GM18520 (cell line): ENCODE data around the gene DYNLT1.
"Not testable (repeated sequence)": the region's sequence is repeated elsewhere in the genome, so short reads cannot be mapped to it uniquely, and the experiment has no call there.

Experiments
- ATAC-seq: cut with Tn5 transposase; IDR thresholded peaks from one replicate; pipeline ENCODE4 v1.9.1; 2021; ENCODE audit not compliant: unreplicated experiment

The DYNLT1 gene

DNA sequence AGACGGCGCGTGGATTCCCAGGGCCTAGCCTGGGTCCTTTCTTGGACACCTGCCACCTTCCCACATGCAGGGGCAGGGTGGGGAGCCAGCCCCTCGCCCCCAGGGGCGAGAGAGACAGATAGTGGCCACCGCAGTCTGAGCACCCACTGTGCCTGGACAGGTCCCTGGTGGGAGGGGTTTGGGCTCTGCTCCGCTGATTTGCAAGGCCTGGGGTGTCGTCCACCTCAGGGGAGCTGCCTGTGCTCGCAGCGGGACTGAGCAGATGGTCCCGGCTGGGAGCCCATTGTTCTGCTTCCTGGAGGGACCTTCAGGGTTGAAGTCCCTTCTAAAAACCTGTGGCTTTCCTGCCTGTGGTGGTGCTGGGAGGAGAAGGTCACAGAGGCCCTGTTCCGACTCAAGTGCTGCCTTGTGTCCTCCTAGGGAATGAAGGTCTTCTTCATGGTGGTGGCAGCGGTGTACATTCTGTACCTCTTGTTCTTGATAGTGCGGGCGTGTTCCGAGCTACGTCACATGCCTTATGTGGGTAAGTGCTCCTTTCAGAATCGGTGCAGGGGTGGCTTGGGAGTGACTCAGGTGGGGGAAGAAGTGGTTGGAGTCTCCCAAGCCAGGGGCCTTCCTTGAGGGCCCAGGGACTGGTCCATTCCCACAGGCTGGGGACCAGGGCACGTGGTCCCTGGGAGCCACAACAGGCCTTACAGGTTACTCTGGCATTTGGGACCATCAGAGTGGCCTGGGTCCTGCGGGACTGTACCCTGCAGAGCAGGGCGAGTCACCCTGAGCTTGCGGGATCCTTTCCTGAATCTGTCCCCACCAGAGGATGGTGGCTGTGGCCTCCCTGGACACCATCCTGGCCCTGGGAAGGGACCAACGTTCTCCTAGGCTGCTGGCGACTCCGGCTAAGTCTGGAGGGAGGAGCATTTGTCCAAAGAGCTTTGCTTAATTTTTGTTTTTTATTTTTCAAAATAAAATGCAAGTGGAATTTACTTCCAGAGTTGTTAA is 19.6 kb downstream of the DYNLT1 start:
- no peak for ATAC-seq

DNA sequence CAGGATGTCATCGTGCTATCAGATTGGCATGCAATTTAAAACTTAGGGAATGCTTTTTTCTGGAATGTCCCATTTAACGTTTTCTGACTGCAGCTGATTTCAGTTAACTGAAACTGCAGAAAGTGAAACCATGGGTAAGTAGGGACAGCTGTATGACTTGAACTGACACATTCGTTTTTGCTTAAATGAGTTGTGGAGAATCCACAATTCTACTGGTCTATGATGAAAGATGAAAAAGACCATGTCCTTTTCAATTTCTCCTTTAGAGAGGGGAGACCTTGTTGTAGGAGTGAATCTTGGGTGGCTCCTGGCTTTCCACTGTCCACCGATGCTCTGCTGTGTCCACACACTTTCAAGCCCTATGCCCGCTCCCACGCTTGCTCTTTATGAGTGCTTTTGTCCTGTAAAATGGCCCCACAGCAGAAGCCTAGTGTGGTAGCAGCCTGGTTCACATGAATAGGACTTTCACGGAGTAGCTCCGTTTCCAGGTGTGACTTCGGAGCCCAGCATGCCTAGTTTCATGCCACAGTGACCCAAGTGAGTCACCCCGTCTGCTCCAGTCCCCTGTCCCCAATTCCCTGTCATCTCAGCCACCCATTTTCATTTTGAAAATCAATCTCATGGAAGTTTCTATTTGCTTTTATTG is 21.9 kb downstream of the DYNLT1 start:
- no peak for ATAC-seq

DNA sequence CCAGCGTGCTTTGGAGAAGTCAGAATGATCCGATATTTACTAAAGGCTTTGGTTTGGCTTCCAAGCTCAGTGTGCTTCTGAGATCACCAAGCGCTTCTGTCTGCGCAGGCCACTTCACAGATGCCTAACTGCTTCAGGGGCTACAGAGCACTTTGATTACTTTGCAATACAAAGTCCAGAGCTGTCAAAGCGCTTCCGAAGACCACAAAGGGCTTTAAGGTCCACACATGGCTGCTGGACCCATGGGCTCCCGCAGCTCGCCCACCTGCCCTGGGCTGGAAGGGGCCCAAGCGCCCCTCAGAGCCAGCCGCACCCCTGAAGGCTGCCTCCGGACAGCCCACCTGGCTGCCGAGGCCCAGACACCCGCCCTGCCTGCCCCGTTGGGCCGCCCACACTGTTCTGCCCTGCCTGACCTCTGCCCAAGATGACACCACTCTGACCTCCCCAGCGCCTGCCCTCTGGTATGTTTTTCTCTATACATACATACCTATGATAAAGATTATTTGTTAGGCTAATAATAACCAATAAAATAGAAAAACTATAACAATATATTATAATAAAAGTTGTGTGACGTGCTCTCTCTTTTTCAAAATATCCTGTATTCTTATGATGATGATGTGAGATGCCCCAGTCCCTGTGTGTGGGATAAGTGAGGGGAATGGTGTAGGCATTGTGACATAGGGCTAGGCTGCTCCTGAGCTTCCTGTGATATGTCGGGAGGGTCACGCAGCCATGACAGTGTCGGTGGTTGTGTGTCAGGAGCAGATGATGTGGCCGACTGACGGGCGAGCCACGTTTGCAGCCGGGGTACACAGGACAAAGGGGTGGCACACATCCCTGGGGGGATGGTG is 22.6 kb downstream of the DYNLT1 start:
- no peak for ATAC-seq

DNA sequence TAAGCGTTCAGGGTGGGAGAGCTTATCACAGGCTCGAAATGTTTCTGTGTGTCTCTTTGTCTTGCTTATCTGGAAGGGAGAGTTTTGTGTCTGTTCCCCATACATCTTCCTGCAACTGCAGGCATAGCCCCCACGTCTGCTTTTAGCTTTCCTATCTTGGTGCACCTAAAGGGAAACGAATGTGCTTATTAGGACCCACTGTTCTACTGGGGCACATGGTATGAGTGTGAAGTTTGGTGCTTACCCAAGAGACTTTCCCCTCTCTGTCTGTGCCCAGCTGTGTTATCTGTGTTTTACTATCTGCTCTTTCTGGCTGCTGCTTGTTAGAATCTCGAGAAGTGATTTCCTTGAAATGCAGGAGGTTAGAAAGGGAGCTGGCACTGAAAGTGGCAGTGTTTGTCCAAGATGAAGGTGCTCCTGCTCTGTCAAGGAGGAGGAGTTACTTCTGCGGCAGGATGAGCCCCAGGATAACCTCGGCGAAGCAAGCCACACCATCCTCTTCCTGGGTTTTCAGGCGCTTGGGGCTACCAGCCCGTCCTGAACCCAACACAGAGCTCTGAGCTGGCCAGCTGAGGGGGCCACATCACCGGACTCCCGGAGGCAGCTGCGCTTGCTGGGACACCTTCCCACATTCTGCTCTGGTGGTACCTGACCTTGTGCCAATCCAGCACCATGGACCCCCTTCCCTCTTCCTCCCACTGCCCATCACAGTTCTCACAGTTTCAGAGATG is 23.4 kb downstream of the DYNLT1 start:
- ATAC-seq = no peak

DNA sequence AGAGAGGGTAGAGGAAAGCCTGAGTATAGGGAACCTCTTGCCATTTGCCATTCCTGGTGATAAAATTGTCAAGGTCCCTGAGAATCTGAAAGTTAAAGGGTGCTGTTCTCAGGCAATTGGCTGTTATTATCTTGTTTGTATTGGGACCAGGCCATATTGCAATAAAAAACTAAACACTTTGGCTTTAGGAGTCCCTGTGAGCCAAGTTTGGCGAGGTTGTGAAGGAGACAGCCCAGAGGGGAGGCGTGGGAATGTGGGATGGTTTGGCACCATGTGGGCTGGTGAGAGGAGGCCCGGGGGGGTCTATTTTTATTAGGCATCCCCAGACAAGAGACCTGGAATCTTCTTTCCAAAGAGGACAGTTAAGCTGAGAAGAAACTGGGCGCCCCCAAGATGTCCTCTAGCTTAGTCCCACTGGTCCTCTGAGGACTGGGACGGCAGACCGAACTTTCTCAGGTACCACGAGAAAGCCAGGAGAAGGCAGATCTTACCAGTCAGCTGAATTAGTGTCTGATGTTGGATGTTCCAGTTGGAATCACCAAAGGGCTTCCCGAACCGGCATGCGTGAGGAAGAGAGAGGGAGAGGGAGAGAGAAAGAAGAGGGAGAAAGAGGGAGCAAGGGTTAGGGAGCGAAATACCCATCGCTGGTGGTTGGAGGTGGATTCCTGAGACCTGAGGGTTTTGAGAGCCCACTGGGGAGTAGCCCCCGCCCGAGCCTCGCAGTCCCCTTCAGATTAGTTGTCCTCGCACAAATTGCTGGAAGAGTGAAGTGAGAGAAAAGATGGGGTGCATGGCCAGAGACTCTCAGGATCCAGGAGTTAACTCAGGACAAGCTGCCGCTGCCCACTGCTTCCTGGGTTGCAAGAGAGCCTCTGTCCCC is 24.4 kb downstream of the DYNLT1 start:
- ATAC-seq = no peak

DNA sequence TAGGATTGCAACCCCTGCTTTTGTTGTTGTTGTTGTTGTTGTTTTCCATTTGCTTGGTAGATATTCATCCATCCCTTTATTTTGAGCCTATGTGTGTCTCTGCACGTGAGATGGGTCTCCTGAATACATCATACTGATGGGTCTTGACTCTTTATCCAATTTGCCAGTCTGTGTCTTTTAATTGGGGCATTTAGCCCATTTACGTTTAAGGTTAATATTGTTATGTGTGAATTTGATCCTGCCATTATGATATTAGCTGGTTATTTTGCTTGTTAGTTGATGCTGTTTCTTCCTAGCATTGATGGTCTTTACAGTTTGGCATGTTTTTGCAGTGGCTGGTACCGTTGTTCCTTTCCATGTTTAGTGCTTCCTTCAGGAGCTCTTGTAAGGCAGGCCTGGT is 26.3 kb downstream of the DYNLT1 start:
- not testable (repeated sequence) for ATAC-seq

DNA sequence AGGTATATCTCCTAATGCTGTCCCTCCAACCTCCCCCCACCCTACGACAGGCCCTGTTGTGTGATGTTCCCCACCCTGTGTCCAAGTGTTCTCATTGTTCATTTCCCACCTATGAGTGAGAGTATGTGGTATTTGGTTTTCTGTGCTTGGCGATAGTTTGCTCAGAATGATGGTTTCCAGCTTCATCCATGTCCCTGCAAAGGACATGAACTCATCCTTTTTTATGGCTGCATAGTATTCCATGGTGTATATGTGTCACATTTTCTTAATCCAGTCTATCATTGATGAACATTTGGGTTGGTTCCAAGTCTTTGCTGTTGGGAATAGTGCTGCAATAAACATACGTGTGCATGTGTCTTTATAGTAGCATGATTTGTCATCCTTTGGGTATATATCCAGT is 29.9 kb downstream of the DYNLT1 start:
- ATAC-seq = not testable (repeated sequence)

DNA sequence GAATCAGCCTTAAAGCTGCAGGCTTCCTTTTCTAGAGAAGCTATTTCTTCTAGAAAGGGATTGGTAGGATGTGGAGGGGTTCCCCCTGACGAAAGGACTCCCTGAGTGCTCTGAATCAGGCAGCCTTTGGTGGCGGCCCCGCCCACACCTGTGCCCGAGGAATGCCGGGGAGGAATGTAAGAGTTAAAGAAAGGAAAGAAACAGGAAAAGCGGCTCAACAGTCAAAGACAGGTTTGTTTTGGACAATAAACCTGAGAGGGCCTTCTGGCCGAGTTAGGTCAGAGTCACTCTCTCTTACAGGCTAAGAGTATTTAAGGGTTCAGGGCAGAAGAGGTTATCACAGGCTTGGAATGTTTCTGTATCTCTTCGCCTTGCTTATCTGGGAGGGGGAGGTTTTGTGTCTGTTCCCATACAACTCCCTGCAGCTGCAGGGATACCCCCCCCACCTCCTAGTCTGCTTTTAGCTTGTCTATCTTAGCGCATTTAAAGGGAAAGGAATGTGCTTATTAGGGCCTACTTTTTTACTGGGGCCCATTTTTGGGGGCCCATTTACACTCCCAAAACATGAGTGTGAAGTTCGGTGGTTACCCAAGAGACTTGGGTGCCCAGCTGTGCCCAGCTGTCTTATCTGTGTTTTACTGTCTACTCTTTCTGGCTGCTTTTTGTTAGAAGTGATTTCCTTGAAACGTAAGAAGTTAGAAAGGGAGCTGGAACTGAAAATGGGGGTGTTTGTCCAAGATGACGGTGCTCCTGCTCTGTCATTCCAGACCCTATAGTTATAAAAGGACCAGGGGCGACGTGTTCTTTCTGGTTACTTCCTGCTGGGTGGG is 32.8 kb downstream of the DYNLT1 start:
- no peak for ATAC-seq

DNA sequence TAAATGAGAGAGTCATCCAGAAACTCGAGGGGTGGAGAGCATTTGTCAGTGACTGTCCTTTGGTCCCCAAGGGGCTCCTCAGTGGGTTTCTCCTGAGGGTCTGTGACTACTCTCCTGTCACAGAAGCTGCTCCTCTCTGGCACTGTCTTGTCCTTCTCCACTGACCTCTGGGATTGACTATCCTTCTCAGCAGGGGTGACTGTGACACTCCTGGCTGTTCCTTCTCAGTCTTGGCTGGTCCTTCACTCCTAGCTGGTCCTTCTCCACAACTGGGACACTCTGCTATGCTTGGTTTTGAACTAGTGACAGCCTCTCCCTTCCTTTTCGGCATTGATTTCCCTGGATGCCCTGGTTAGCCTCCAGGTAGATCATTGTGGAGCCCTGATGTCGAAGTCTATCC is 33.5 kb downstream of the DYNLT1 start:
- ATAC-seq = no peak

DNA sequence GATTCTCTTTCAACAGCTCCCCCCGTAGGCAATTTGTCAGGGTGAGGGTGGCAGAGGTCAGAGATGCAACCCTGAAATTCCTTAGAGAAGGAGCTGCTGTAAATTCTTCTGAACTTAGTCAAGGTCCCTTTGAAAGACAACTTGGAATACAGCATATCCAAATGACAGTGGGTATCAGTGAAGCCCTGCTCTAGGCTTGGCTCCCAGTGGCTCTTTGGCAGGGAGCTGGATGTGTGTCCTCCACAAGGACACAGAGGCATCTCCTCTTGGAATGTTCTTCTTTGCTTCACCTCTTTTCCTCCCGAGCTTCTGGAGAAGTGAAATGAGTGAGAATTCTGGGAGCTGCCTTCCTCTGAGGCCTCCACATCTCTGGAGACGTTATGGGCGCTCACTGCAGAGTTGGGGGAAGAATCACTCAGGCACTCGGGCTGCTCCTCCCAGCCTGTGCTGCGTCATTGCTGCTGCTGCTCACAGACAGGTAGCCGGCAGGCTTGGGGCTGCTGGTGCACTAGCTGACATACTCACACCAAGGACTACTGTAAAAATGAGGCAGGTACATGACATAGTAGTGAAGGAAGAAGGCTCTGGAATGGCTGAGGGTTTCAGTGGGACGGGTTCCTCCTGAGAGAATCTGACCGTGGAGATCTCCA is 34.1 kb downstream of the DYNLT1 start:
- ATAC-seq = no peak

DNA sequence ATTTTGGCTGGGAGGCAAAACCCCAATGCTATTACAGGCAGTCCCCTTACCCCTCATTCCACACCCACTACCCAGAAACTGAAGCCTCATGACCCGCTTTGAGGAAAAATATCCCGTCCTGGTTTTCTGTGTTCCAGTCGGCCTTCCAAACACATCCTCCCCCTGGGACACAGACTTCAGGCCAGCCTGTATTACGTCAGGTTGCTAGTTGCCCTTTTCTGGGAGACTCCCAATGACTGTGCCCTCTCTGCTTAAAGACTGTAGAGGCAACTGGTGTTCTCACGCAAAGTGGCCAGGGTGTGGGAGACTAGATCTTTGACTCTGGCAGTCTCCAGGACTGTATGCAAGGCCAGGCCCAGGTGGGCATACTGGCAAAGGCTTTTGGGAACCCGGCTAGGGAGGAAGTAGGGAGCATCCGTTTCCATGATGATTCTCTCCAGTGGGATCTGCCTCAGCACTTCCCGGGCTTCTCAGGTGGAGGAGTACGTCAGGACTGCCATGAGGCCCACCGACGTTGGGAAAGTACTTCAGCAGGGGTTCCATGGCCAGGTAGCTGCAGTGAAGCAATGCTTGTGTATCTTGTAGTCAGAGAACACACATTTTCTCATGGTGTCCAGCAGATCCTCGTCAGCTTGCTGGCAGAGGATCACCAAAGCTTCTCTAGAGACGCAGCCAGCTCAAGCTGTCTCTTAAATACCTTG is 34.9 kb downstream of the DYNLT1 start:
- no peak for ATAC-seq

DNA sequence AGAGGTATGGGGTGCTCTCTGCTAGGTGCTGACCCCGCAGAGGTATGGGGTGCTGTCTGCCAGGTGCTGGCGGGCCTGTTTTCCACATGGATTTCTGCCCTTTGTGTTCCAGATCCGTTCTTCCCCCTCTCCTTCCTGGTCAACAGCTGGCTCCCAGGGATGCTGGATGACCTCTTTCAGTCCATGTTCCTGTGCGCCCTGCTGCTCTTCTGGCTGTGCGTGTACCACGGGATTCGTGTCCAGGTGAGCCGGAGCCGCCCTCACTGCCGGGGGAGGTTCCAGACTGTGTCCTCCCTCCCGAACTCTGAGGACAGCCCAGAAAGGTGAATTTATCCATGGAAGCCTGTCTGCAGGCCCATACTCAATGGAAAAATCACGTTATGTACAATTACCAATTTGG is 36.3 kb downstream of the DYNLT1 start:
- no peak for ATAC-seq

DNA sequence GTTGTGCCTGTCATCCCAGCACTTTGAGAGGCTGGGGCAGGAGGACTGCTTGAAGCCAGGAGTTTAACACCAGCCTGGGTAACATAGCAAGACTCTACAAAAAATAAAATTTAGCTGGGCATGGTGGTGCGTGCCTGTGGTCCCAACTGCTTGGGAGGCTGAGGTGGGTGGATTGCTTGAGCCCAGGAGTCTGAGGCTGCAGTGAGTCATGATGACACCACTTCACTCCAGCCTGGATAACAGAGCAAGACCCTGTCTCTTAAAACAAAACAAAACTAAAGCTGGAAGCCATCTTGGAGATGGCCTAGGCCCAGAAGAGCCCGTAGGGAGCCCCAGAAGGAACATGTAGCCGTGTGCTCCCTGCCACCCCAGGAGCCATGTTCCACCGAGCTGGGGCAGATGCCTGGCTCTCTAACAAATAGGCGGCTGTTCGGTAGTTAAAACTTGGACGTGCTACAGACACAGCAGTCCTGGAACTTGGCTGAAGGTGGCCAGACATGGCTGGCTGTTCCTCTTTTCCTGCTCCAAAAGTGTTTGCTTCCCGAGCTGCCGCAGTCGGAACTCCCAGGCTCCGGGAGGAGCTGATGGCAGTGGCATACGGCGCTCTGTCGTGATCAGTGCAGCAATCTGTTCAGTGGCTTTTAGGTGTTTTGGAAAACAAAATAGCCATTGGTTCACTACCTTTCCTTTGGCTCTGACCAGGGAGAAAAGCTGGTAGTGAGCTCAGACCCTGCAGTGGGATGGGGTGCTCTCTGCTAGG is 37.0 kb downstream of the DYNLT1 start:
- ATAC-seq = no peak

DNA sequence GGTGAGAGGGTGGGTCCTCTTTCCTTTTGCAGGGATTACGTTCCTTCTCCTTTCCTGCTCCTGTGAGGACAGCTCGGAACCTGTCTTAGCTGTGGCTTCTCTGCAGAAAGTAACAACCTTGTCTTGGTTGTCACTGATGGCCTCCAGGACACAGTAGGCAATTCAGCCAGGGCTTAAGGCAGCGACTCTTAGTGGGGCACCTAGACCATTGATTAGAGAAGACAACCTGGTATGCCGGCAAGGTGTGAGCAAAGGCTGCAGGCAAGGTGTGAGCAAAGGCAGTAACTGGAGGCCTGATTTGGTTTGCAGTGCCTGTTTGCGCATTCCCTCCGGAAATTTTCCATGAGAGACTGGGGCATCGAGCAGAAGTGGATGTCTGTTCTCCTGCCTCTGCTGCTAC is 37.6 kb downstream of the DYNLT1 start:
- ATAC-seq = no peak

DNA sequence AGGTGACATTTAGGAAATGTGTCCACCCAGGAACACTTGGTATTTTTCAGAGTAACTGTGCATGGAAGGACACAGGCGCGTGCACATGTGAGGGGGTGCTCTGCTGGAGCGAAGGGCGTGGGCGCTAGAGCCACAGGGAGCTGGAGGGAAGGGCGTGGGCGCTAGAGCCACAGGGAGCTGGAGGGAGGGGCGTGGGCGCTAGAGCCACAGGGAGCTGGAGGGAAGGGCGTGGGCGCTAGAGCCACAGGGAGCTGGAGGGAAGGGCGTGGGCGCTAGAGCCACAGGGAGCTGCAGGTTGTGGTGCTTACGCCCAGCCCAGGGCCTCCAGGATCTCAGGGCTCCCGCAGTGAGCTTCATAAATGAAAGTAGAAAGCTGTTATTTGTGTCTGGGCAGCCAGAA is 38.5 kb downstream of the DYNLT1 start:
- ATAC-seq = not testable (repeated sequence)

DNA sequence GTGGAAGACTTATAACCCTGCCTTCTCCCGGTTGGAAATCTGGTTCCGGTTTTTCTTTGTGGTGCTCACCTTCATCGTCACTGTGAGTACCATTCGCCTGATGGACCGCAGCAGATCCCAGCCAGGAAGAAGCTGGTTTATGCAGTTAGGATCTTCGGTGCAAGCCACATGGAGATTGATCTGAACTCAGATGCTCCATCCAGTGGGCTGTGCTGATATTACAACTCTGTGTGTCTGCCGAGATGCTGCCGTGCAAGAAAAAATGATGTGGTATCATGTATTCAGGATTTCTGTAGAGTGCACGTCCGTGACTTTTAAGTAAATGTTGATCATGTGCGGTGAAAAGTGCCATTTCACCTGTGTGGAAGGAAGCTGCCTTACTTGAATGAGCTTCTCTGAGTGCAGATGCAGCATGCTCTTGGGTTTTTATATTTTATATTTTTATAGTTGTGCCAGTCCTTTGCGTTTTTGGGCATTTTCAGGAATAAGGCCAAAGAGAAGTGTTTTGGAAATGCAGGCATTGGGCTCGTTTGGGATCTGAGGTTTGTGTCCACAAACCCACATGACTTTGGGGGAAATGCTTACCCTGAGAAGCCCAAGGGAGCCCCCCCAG is 39.2 kb downstream of the DYNLT1 start:
- ATAC-seq = no peak

DNA sequence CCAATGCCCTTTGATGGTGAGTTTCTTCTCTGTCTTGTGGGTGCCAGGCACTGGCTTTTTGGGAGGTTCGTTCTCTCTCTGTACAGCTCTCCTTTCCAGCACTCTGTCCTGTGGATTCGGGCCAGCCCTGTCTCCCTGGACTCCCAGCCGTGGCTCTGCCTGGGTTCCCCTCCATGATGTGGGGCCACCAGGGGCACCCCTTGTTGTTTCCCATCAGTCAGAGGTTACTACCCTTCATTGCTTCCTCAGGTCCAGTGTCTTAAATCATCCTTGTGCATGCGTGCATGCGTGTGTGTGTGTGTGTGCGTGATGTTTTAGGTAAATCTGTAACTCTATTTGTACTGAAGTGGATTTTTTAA is 40.5 kb downstream of the DYNLT1 start:
- ATAC-seq = no peak
